ACC112 (cell line): ENCODE results near the gene SLF2.
A peak's percentile ranks its signal among the peaks of the same experiment; 100 is the strongest.

ENCODE experiments used
- H2AFZ ChIP-seq: fragments of 200-600 bp; sonication (generic); one replicate; pipeline ENCODE4 v1.6.0; 2017; ENCODE audit warnings: antibody characterized with exemption, low read length; ENCODE audit not compliant: unreplicated experiment
- H3K27ac ChIP-seq: fragments of 200-600 bp; sonication (generic); 2 replicates; pipeline ENCODE4 v1.5.1; 2014; ENCODE audit warnings: low read depth, mild to moderate bottlenecking, antibody characterized with exemption, low read length, moderate library complexity
- H3K27me3 ChIP-seq: fragments of 200-600 bp; sonication (generic); 2 replicates; pipeline ENCODE4 v1.6.1; 2014; ENCODE audit warnings: mild to moderate bottlenecking, antibody characterized with exemption, low read length, moderate library complexity, mixed read lengths; ENCODE audit not compliant: insufficient read depth
- H3K36me3 ChIP-seq: fragments of 200-600 bp; sonication (generic); 2 replicates; pipeline ENCODE4 v1.6.1; 2016; ENCODE audit warnings: mild to moderate bottlenecking, antibody characterized with exemption, low read length, moderate library complexity, mixed read lengths; ENCODE audit not compliant: insufficient read depth
- H3K4me1 ChIP-seq: fragments of 200-600 bp; sonication (generic); one replicate; pipeline ENCODE4 v1.6.1; 2016; ENCODE audit warnings: low read length, mixed read lengths; ENCODE audit not compliant: insufficient read depth, unreplicated experiment, control insufficient read depth
- H3K4me3 ChIP-seq: fragments of 200-600 bp; sonication (generic); 2 replicates; pipeline ENCODE4 v1.5.1; 2014; ENCODE audit warnings: mild to moderate bottlenecking, low read depth, low read length
- H3K79me2 ChIP-seq: fragments of 200-600 bp; sonication (generic); one replicate; pipeline ENCODE4 v1.6.0; 2016; ENCODE audit warnings: low read length; ENCODE audit not compliant: control insufficient read depth, unreplicated experiment, insufficient read depth

SLF2 gene

DNA sequence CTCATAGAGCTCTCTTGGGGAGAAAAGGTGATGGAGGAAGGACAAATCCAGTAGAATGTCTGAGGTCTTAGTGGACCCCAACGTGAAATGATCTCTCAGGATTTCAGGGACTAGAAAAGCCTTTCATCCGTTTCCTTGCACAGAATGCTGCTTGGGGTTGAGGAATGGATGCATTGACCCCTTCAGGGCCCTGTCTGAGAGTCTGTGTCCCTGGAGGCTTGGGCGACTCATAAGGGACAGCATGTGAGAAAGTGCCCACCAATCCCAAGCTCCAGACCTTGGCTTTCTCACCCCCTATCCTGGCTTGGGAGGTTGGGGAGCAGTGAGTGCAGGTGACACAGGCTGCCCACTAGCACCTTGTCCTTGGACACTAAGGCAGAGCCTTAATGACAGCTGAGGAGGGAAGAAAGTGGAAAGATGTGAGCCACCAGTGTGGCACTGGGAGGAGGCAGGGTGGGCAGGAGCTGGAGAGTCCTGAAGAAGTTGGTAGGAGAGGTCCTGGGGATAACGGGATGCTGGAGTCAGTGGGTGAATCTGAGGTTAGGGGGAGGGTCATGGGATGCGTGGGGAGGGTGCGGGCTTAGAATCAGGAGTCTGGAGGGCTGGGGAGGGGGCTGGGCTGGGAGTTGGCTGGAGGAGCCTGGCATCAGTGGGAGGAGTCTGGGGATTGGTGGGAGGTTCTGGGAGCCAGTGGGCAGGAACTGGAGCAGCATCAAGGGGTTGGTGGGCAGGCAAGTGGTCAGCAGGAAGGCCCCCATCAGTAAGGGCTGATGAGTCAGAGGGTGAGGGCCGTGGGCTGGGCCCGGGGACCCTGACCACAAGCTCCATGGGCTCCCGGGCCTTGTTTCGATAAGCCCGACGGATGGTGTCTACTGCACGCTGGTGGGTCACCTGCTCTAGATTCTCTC, 95.4 kb downstream of the SLF2 start:
- Histone ChIP-seq H2AFZ (no peak overlapping the region), H3K27ac (no peak overlapping the region), H3K4me1 (peaks cover 21% of the 10 kb centered on the region), H3K36me3 (peaks cover 10% of the 10 kb centered on the region), H3K79me2 (peaks cover 7% of the 10 kb centered on the region), H3K4me3 (no peak overlapping the region), H3K27me3 (no peaks in the 10 kb centered on the region)

DNA sequence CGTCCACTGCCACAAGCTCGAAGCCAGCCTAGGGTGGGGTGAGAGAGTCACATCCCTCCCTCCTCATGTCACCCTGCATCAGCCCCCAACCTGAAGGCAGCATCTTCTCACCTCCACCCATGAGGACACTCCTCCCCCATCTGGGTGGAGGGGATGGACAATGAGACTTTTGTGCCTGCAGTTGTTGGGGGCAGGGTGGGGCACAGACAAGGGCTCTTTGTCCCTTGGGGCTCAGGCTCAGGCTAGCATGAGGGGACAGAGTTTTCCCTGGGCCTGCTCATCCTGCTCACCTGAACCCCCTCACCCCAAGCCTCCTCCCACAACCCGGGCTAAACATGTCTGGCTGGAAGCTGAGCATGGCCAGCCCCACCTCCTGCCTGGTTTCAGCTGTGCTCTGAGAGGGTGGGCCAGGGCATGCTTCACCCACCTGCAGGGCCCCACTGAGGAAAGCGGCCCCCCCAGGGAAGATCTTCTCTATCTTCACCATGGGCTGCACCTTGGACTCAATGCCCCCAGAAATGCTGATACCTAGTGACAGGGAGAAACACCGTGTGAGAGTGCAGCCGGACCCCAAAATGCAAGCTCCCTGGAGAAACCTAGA, 96.2 kb downstream of the SLF2 start:
- no peak overlapping the region for H3K27ac ChIP-seq
- H3K4me3 ChIP-seq, result no peak overlapping the region
- peaks cover 8% of the 10 kb centered on the region; the same call in 1 of the 2 replicates for H3K36me3 ChIP-seq
- H3K4me1 ChIP-seq, result peaks cover 26% of the 10 kb centered on the region
- H3K27me3 ChIP-seq, result no peaks in the 10 kb centered on the region
- H3K79me2 ChIP-seq, result peaks cover under 1% of the 10 kb centered on the region
- no peak overlapping the region for H2AFZ ChIP-seq

DNA sequence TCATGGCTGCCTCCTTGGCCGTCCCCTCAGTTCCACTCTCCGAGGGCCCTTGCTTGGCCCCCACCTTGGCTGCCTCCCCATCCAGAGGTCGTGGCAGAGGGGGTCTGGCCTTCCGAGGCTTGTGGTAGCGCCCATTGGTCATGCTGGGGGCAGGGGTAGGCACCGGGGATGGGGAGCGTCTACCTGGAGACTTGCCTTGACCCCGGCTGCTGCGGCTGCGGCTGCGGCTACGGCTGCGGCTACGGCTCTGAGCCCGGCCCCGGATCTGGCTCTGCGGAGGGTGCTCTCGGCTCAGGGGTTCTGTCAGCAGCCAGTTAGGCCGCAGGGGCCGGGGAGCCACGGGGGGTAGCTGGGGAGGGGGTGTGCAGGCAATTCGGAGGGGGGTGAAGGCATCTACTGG, 97.6 kb downstream of the SLF2 start:
- Histone ChIP-seq H3K4me1 (peaks cover 35% of the 10 kb centered on the region), H3K79me2 (no peaks in the 10 kb centered on the region), H3K27ac (no peak overlapping the region), H3K4me3 (no peak overlapping the region), H3K27me3 (no peaks in the 10 kb centered on the region), H3K36me3 (peaks cover 8% of the 10 kb centered on the region; the same call in 1 of the 2 replicates), H2AFZ (no peak overlapping the region)

DNA sequence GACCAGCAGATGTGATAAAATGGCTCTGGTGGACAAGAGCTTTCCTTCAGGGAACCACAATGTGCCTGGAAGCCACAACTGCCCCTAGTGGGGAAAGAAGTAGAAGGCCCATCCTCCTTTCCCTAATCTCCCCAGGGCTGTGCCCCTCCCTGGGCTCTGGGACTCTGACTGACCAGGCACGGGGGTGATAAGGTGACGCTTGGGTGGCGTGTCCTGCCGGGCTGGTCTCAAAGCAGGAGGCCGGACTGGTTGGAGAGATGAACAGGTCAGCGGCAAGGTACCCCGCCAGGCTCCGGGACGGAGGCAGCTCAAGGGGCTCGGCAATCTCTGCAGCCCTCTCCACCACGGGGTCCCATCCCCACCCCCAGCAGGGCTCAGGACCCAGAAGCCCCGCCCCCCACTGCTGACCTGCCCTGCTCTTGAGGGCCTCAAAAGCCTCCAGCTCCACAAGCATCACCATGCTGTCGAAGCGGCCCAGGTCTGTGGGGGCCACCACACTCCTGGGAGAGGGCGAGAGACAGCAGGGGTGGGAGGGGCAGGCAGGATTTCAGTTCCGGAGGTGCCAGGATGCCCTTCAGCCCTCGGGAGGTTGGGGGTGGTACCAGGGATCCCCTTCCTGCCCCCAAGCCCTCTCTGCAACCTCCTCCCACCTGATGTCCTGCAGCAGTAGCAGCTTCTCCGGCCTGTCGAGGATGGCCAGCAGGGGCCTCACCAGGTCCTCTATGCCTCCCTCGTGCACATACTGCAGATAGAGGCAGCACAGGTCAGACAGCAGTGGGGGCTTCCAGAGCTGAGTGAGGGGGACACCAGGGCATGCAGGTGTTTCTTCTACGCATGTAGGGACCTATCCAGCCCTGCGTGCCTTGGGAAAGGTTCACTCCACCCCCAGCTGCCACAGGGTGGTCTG, 99.0 kb downstream of the SLF2 start:
- H3K4me3 ChIP-seq, result no peak overlapping the region
- peaks cover 37% of the 10 kb centered on the region for H3K4me1 ChIP-seq
- no peaks in the 10 kb centered on the region for H3K36me3 ChIP-seq
- H3K79me2 ChIP-seq, result no peaks in the 10 kb centered on the region
- no peak overlapping the region for H2AFZ ChIP-seq
- H3K27me3 ChIP-seq, result no peaks in the 10 kb centered on the region
- H3K27ac ChIP-seq, result no peak overlapping the region

DNA sequence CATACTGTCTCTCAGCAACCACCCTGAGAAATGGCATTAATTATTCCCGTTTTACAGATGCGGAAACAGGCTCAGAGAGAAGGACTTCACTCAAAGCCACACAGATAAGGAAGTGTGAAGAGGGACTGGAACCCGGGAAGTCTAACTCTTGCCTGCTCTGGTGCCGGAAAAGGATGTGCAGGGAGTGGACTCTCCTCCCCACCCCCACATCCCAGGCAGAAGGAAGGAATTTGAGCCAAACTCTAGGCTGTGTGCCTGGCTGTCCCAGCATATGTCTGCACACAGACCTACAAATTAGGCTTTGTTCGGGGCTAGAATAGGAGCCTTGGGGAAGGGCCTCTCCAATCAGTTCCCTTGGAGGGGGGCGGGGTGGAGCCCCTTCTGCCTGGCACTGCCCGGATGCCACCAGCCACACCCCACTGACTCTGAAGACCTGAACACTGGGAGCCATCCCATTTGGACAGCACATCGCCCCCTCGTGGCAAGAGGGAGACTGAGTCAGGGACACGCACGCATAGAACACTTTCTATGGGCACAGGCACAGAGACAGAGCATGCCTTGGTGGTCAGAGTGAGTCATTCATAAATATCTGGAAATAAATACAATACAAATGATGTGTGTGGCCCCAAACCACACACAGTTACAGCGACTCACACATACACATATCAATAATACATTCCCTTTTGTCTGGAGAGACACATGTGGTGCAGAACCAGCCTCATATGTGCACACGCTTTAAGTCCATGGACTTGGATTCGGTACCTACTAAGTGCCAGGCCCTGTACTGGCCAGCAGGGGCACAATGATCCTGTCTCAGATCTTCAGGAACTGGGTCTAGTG, 100.0 kb downstream of the SLF2 start:
- Histone ChIP-seq H2AFZ (no peak overlapping the region), H3K36me3 (no peaks in the 10 kb centered on the region), H3K27me3 (no peaks in the 10 kb centered on the region), H3K4me3 (no peak overlapping the region), H3K27ac (peak overlapping the region; percentile 8; the same call in 1 of the 2 replicates), H3K4me1 (peaks cover 29% of the 10 kb centered on the region), H3K79me2 (no peaks in the 10 kb centered on the region)

DNA sequence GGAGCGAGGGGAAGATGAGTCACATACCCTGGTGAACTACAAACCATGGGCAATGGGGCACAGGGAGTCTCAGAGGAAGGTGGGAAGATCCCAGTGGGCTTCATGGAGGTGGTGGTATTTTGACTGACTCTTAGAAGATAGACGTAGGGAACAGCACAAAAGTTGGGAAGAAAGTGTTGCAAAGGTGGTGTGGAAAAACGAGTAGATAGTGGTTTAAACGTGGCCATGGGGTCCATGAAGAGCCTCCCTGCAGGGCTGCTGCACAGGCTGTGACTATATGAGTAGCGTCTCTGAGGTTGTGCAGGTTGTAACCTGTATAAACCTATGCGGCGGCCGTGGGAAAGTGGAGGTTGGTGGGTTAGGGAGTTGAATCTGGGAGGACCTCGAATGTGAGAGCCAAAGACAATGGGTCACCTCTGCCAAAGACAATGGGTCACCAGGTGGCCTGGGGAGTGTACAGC, 100.6 kb downstream of the SLF2 start:
- H3K4me3 ChIP-seq, result no peak overlapping the region

DNA sequence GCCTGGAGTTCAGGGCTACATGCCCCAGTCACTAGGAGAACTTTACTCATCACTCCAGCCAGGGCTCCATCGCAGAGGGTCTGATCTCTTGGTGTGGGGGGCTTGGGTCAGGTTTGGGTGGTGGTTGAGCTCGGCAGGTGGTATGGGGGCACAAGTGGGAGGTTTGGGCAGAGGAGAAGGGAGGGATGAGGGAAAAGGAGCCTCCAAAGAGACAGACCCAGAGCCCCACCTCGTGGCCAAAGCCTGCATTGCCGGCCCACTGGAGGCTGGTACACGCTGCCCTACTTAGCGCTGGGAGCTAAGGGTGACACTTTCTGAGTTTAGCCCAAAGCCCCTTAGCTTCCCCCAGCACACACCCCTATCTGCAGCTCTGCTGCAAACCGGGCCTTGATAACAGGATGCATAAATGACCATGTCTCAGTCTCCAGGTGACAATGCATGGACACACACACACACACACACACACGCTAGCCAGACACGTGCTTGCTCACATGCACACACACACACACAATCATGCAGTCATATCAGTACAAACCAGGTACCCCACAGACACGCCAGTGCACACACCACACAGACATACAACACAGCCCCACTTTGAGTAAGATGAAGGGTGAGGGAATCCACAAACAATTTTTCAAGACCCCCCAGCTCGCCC, 101.6 kb downstream of the SLF2 start:
- Histone ChIP-seq H3K27me3 (no peaks in the 10 kb centered on the region), H2AFZ (no peak overlapping the region), H3K79me2 (no peaks in the 10 kb centered on the region), H3K27ac (peak overlapping the region; percentile 28; the same call in 1 of the 2 replicates), H3K4me1 (peaks cover 22% of the 10 kb centered on the region), H3K4me3 (no peak overlapping the region), H3K36me3 (no peaks in the 10 kb centered on the region)

More for the DNA sequence above, 100.6 kb downstream of the SLF2 start:
- Histone ChIP-seq H3K79me2 (no peaks in the 10 kb centered on the region), H3K4me1 (peaks cover 23% of the 10 kb centered on the region), H3K27ac (peak overlapping the region; percentile 8; the same call in 1 of the 2 replicates), H2AFZ (no peak overlapping the region), H3K36me3 (no peaks in the 10 kb centered on the region), H3K27me3 (no peaks in the 10 kb centered on the region)
